ENCODE data around the gene ZNF443. TPM values are rescaled to one million over a fixed set of nuclear protein-coding genes. Genes with fewer than 3 reads are reported as not detected.
"Not testable (repeated sequence)": the region's sequence is repeated elsewhere in the genome, so short reads cannot be mapped to it uniquely, and the experiment has no call there.

The ZNF443 gene
- polyA plus RNA-seq, 5 donors, result 14.8 to 23.1 (median 18.2) TPM

- no peak for DNase-seq
These were observed 14.9 kb downstream of the ZNF443 start for GRCh38 chr19:12425888-12426274.

- DNase-seq, result no peak
These were observed 15.5 kb downstream of the ZNF443 start for GRCh38 chr19:12425236-12425887.

DNA sequence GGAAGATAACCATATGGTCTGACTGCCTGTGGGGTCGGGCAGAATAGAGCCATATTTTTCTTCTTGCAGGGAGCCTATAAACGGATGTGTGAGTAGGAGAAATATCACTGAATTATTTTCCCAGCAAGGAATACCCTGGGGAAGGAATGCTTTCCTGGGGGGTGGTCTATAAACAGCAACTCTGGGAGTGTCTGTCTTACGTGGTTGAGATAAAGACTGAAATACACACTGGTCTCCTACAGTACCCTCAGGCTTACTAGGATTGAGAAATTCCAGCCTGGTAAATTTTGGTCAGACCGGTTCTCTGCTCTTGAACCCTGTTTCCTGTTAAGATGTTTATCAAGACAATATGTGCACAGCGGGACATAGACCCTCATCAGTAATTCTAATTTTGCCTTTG lies 23.5 kb downstream of the ZNF443 start:
- DNase-seq, result not testable (repeated sequence)

DNA sequence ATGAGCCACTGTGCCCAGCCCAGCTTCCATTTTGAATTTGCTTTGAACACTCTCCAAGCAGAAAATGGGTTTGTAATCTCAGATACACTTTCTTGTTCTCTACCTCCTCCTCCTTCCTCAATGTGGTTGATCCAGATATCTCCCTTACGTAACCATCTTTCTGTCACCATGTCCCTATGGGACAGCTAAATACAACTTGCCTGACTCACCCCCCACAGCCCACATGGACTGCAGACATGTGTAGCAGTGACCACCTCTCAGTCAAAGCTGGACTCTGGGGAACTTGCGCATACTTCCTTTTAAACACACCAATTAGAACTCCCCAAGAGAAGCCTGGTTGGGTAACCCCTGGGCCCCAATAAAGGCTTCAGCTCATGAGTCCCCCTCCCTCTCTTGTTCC lies 28.9 kb downstream of the ZNF443 start:
- DNase-seq, result no peak

GRCh38 chr19:12400633-12401502 lies 40.0 kb downstream of the ZNF443 start, which contains the start of gene ZNF799:
Gene ZNF799 (minus strand): TSS chr19:12401271. CDS start chr19:12401070, 201 bp downstream.
- peak; percentile 91 to 93 for DNase-seq

GRCh38 chr19:12399901-12400632 lies 40.8 kb downstream of the ZNF443 start:
- peak; percentile 3 to 15 for DNase-seq

DNA sequence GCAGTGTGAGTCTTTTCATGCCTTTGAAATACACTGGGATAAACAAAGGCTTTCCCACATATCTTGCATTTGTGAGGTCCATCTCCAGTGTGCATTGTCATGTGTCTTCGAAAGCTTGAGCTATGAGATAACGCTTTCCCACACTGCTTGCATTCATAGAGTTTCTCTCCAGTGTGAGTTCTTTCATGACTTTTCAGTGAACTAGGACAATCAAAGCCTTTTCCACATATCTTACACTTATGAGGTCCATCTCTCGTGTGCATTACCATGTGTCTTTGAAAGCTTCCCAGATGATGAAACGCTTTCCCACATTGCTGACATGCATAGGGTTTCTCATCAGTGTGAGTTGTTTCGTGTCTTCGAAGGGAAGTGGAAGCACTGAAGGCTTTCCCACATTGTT lies 49.7 kb downstream of the ZNF443 start:
- DNase-seq, result not testable (repeated sequence)

GRCh38 chr19:12386365-12386764 lies 54.5 kb downstream of the ZNF443 start:
- DNase-seq, result not testable (repeated sequence)

DNA sequence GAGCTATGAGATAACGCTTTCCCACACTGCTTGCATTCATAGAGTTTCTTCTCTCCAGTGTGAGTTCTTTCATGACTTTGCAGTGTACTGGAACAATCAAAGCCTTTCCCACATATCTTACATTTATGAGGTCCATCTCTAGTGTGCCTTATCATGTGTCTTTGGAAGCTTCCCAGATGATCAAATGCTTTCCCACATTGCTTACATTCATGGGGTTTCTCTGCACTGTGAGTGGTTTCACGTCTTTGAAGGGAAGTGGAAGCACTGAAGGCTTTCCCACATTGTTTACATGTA lies 60.4 kb downstream of the ZNF443 start:
- no peak for DNase-seq

DNA sequence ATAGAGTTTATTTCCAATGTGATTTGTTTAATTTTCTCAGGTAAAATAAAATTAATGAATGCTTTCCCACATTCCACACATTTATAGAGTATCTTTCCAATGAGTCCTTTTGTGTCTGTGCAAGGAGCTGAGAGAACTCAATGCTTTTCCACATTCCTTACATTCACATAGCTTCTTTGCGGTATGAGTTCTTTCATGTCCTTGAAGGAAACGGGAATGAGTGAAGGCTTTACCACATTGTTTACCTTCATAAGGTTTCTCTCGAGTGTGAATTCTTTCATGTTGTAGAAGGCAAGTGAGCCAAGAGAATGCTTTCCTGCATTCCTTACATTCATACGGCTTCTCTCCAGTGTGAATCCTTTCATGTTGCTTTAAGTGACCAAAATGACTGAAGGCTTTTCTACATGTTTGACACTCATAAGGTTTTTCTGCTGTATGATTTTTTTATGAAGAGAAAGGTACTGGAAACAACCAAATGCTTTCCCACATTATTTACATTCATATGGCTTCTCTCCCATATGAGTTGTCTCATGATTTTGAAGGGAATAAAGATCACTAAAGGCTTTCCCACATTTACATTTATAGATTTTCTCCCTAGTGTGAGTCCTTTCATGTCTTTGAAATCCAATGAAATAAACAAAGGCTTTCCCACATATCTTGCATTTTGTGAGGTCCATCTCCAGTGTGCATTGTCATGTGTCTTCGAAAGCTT lies 60.9 kb downstream of the ZNF443 start:
- no peak for DNase-seq

Other genes starting within 250 kb of the ZNF443 start
- 10 to 100 TPM; 22.3 to 31.3 (median 27.4) TPM for gene ZNF44, start 146.1 kb downstream of the ZNF443 start, polyA plus RNA-seq (ENCODE audit: insufficient read depth in 1 of 5, insufficient read length in 5 of 5, low replicate concordance in 1 of 5)
- gene ZNF563, start 107.4 kb downstream of the ZNF443 start, polyA plus RNA-seq (ENCODE audit: insufficient read depth in 1 of 5, insufficient read length in 5 of 5, low replicate concordance in 1 of 5), result 1 to 10 TPM; 4.0 to 6.8 (median 5.0) TPM
- 1 to 10 TPM; 4.0 to 7.1 (median 6.2) TPM for gene ZNF442, start 75.3 kb downstream of the ZNF443 start, polyA plus RNA-seq (ENCODE audit: insufficient read depth in 1 of 5, insufficient read length in 5 of 5, low replicate concordance in 1 of 5)
- 10 to 100 TPM; 10.4 to 14.4 (median 12.4) TPM for gene ZNF799, start 39.8 kb downstream of the ZNF443 start, polyA plus RNA-seq (ENCODE audit: insufficient read depth in 1 of 5, insufficient read length in 5 of 5, low replicate concordance in 1 of 5)
- gene ZNF709, start 43.8 kb upstream of the ZNF443 start, polyA plus RNA-seq (ENCODE audit: insufficient read depth in 1 of 5, insufficient read length in 5 of 5, low replicate concordance in 1 of 5), result 1 to 10 TPM; 6.3 to 9.9 (median 8.1) TPM
- gene ZNF564, start 110.5 kb upstream of the ZNF443 start, polyA plus RNA-seq (ENCODE audit: insufficient read depth in 1 of 5, insufficient read length in 5 of 5, low replicate concordance in 1 of 5), result 10 to 100 TPM in 3 of 5 donors, 1 to 10 TPM in 2; 8.4 to 12.1 (median 11.9) TPM
- 1 to 10 TPM; 3.2 to 6.8 (median 5.0) TPM for gene ZNF490, start 169.8 kb upstream of the ZNF443 start, polyA plus RNA-seq (ENCODE audit: insufficient read depth in 1 of 5, insufficient read length in 5 of 5, low replicate concordance in 1 of 5)
- 10 to 100 TPM; 13.9 to 23.7 (median 21.9) TPM for gene ZNF791, start 169.9 kb upstream of the ZNF443 start, polyA plus RNA-seq (ENCODE audit: insufficient read depth in 1 of 5, insufficient read length in 5 of 5, low replicate concordance in 1 of 5)
- gene MAN2B1, start 225.7 kb upstream of the ZNF443 start, polyA plus RNA-seq (ENCODE audit: insufficient read depth in 1 of 5, insufficient read length in 5 of 5, low replicate concordance in 1 of 5), result 10 to 100 TPM; 27.3 to 42.1 (median 32.8) TPM
- gene WDR83, start 225.8 kb upstream of the ZNF443 start, polyA plus RNA-seq (ENCODE audit: insufficient read depth in 1 of 5, insufficient read length in 5 of 5, low replicate concordance in 1 of 5), result 10 to 100 TPM; 18.4 to 28.6 (median 23.9) TPM
- 10 to 100 TPM; 77.1 to 96.0 (median 87.7) TPM for gene DHPS, start 240.9 kb upstream of the ZNF443 start, polyA plus RNA-seq (ENCODE audit: insufficient read depth in 1 of 5, insufficient read length in 5 of 5, low replicate concordance in 1 of 5)
- gene GNG14, start 247.0 kb upstream of the ZNF443 start, polyA plus RNA-seq (ENCODE audit: insufficient read depth in 1 of 5, insufficient read length in 5 of 5, low replicate concordance in 1 of 5), result under 1 TPM in 2 of 5 donors, not detected in 3; 0.60 to 0.82 TPM

Data from right lung (tissue), 5 donors.